H1 (cell line): ENCODE data around the gene MORC1. TPM values are rescaled to one million over a fixed set of nuclear protein-coding genes. Genes with fewer than 3 reads are reported as not detected.

ENCODE experiments used
- CTCF ChIA-PET: fragments of 300-600 bp; sonication (Branson Sonifier 250); formaldehyde crosslinking; loops from one replicate; lab custom pipeline; 2021; ENCODE audit not compliant: partially characterized antibody; lab: Charles Lee
- POLR2A ChIA-PET: fragments of 300-600 bp; sonication (Branson Sonifier 250); formaldehyde crosslinking; loops from one replicate; lab custom pipeline; 2021; ENCODE audit warnings: inconsistent platforms; ENCODE audit not compliant: partially characterized antibody; lab: Charles Lee
- DNase-seq, 2 experiments: peaks; one replicate each; pipeline versions ENCODE4 v3.0.0 to v3.0.0-alpha.2; 2010 to 2022; ENCODE audit warnings: low spot score in 2 of 2, low read depth in 1 of 2, mixed read lengths in 1 of 2
- FAIRE-seq: peaks from 2 replicates; lab custom pipeline; 2011; peaks lifted over from hg19 to GRCh38; lab: Jason Lieb, UNC
- H2AFZ ChIP-seq: 2 replicates; pipeline ENCODE4 v1.8.1; 2012; ENCODE audit warnings: low read length, inconsistent platforms
- H2AK5ac ChIP-seq: 2 replicates; pipeline ENCODE4 v1.6.1; 2013; ENCODE audit warnings: low read depth, low read length
- H2BK120ac ChIP-seq: replicated peaks from 2 replicates; pipeline ENCODE3; 2013; ENCODE audit warnings: low read depth, low read length, inconsistent platforms
- H2BK12ac ChIP-seq: 2 replicates; pipeline ENCODE4 v1.6.1; 2013; ENCODE audit warnings: low read depth, low read length
- H2BK15ac ChIP-seq: 2 replicates; pipeline ENCODE4 v1.6.1; 2013; ENCODE audit warnings: low read length
- H2BK20ac ChIP-seq: 2 replicates; pipeline ENCODE4 v1.6.1; 2013; ENCODE audit warnings: low read length
- H2BK5ac ChIP-seq: 2 replicates; pipeline ENCODE4 v1.6.1; 2013; ENCODE audit warnings: low read depth, low read length
- H3K14ac ChIP-seq: 2 replicates; pipeline ENCODE4 v1.6.1; 2013; ENCODE audit warnings: inconsistent platforms; ENCODE audit not compliant: insufficient read length
- H3K18ac ChIP-seq: 2 replicates; pipeline ENCODE4 v1.6.1; 2013; ENCODE audit warnings: low read length; ENCODE audit errors: extremely low read depth
- H3K23ac ChIP-seq: 2 replicates; pipeline ENCODE4 v1.6.1; 2013; ENCODE audit warnings: inconsistent platforms; ENCODE audit not compliant: insufficient read length
- H3K23me2 ChIP-seq: 2 replicates; pipeline ENCODE4 v1.6.1; 2013; ENCODE audit warnings: low read depth, low read length
- H3K27ac ChIP-seq: 2 replicates; pipeline ENCODE4 v1.6.1; 2011; ENCODE audit warnings: low read depth, low read length, inconsistent platforms
- H3K27me3 ChIP-seq, 4 experiments: replicated peaks in 1 of 4; 1 replicate in 1 of 4; 2 replicates in 3 of 4; pipeline versions ENCODE4 v1.6.1 to v1.8.1; 2011 to 2013; ENCODE audit warnings: low read length in 3 of 4, mild to moderate bottlenecking in 3 of 4, inconsistent platforms in 2 of 4, mixed read lengths in 2 of 4, moderate library complexity in 1 of 4; ENCODE audit not compliant: control insufficient read depth in 3 of 4, insufficient read depth in 3 of 4; ENCODE audit errors: extremely low read depth in 1 of 4
- H3K36me3 ChIP-seq, 4 experiments: 2 replicates each; pipeline versions ENCODE4 v1.6.1 to v1.8.1; 2011 to 2013; ENCODE audit warnings: mild to moderate bottlenecking in 4 of 4, low read length in 3 of 4, moderate library complexity in 2 of 4, control low read depth in 1 of 4, inconsistent platforms in 1 of 4; ENCODE audit not compliant: insufficient read depth in 4 of 4, control insufficient read depth in 2 of 4
- H3K4ac ChIP-seq: replicated peaks from 2 replicates; pipeline ENCODE3; 2013; ENCODE audit warnings: low read length, low read depth, mixed read lengths, inconsistent platforms; ENCODE audit not compliant: insufficient read length
- H3K4me1 ChIP-seq, 4 experiments: replicated peaks in 1 of 4; 1 replicate in 1 of 4; 2 replicates in 3 of 4; pipeline versions ENCODE4 v1.6.1 to v1.8.1; 2011 to 2013; ENCODE audit warnings: low read length in 3 of 4, inconsistent platforms in 2 of 4, mixed read lengths in 1 of 4; ENCODE audit not compliant: insufficient read depth in 4 of 4, control insufficient read depth in 3 of 4
- H3K4me2 ChIP-seq, 2 experiments: 2 replicates each; pipeline versions ENCODE4 v1.6.1 to v1.8.1; 2011 to 2013; ENCODE audit warnings: low read depth in 2 of 2, low read length in 2 of 2, control low read depth in 1 of 2, inconsistent platforms in 1 of 2, mild to moderate bottlenecking in 1 of 2; ENCODE audit not compliant: insufficient read depth in 1 of 2
- H3K4me3 ChIP-seq, 4 experiments: fragments of 200-600, 300-600 bp in 1 of 4; sonication (generic), shearing (Covaris generic), sonication (Bioruptor Twin) in 1 of 4; 2 replicates each; pipeline versions ENCODE4 v1.5.1 to v1.8.1; 2011 to 2016; ENCODE audit warnings: low read length in 4 of 4, low read depth in 3 of 4, control low read depth in 2 of 4, inconsistent platforms in 2 of 4, mild to moderate bottlenecking in 2 of 4, mixed read lengths in 1 of 4, moderate library complexity in 1 of 4; ENCODE audit not compliant: insufficient read depth in 2 of 4; ENCODE audit errors: extremely low read depth in 1 of 4
- H3K56ac ChIP-seq: replicated peaks from 2 replicates; pipeline ENCODE3; 2013; ENCODE audit warnings: low read depth, mild to moderate bottlenecking, mixed read lengths, low read length, inconsistent platforms; ENCODE audit not compliant: insufficient read length
- H3K79me1 ChIP-seq: 2 replicates; pipeline ENCODE4 v1.6.1; 2013; ENCODE audit warnings: low read depth, low read length, control low read depth
- H3K79me2 ChIP-seq, 2 experiments: 2 replicates each; pipeline versions ENCODE4 v1.6.1 to v1.8.1; 2012 to 2013; ENCODE audit warnings: low read length in 2 of 2, mild to moderate bottlenecking in 2 of 2, inconsistent platforms in 1 of 2; ENCODE audit not compliant: insufficient read depth in 2 of 2, control insufficient read depth in 1 of 2
- H3K9ac ChIP-seq, 4 experiments: replicated peaks in 1 of 4; 1 replicate in 1 of 4; 2 replicates in 3 of 4; pipeline versions ENCODE4 v1.6.1 to v1.8.1; 2011 to 2013; ENCODE audit warnings: low read depth in 3 of 4, low read length in 3 of 4, control low read depth in 2 of 4, mild to moderate bottlenecking in 2 of 4, moderate library complexity in 2 of 4, inconsistent platforms in 1 of 4; ENCODE audit errors: extremely low read depth in 1 of 4
- H3K9me3 ChIP-seq, 2 experiments: 2 replicates each; pipeline versions ENCODE4 v1.6.1 to v1.8.1; 2012 to 2013; ENCODE audit warnings: mild to moderate bottlenecking in 2 of 2, moderate library complexity in 2 of 2, control low read depth in 1 of 2, inconsistent platforms in 1 of 2, low read depth in 1 of 2, low read length in 1 of 2, mixed read lengths in 1 of 2; ENCODE audit not compliant: insufficient read depth in 2 of 2
- H4K20me1 ChIP-seq, 2 experiments: replicated peaks in 1 of 2; 2 replicates each; pipeline versions ENCODE3 to v1.8.1; 2011 to 2013; ENCODE audit warnings: inconsistent platforms in 2 of 2, low read length in 2 of 2, mild to moderate bottlenecking in 1 of 2; ENCODE audit not compliant: insufficient read depth in 2 of 2, control insufficient read depth in 1 of 2
- H4K5ac ChIP-seq: 2 replicates; pipeline ENCODE4 v1.6.1; 2013; ENCODE audit warnings: low read length, low read depth, mixed read lengths, inconsistent platforms; ENCODE audit not compliant: insufficient read length
- H4K8ac ChIP-seq: 2 replicates; pipeline ENCODE4 v1.8.0; 2013; ENCODE audit warnings: mild to moderate bottlenecking, moderate library complexity, low read length, inconsistent platforms; ENCODE audit not compliant: insufficient read depth; ENCODE audit errors: extremely low read depth
- H4K91ac ChIP-seq: replicated peaks from 2 replicates; pipeline ENCODE3; 2013; ENCODE audit warnings: low read length, mixed read lengths, inconsistent platforms; ENCODE audit not compliant: insufficient read length
- ATF2 ChIP-seq: IDR thresholded peaks from 2 replicates; pipeline ENCODE4 v1.6.1; 2012; ENCODE audit warnings: low read length, inconsistent platforms
- BCL11A ChIP-seq, 2 experiments: IDR thresholded peaks; one replicate each; pipeline ENCODE4 v1.6.1; 2011; ENCODE audit warnings: low read depth in 2 of 2, low read length in 2 of 2, mild to moderate bottlenecking in 2 of 2
- CREB1 ChIP-seq: IDR thresholded peaks from 2 replicates; pipeline ENCODE4 v1.6.1; 2012; ENCODE audit warnings: inconsistent platforms
- GABPA ChIP-seq: IDR thresholded peaks from 2 replicates; pipeline ENCODE4 v1.6.1; 2011; ENCODE audit warnings: mild to moderate bottlenecking, low read length, moderate library complexity, borderline replicate concordance; ENCODE audit not compliant: insufficient read depth
- HDAC6 ChIP-seq: IDR thresholded peaks from one replicate; pipeline ENCODE4 v1.7.1; 2012; ENCODE audit warnings: low read depth, mild to moderate bottlenecking, inconsistent platforms, low read length, moderate library complexity
- SUZ12 ChIP-seq: fragments of 200-600 bp; sonication (generic); IDR thresholded peaks from 2 replicates; pipeline ENCODE4 v1.6.1; 2012; ENCODE audit warnings: mild to moderate bottlenecking, inconsistent platforms, low read length, moderate library complexity, mixed read lengths
- TAF7 ChIP-seq: optimal IDR thresholded peaks from 2 replicates; pipeline ENCODE3; 2011; ENCODE audit warnings: low read depth, mild to moderate bottlenecking, inconsistent platforms, low read length, moderate library complexity, borderline replicate concordance
- WGBS, 2 experiments: shearing (Covaris generic) in 1 of 2; methylation state at CpG; one replicate each; pipeline versions ENCODE4 v1.1.6 to v1.1.7; 2013 to 2015; ENCODE audit warnings: low lambda C conversion rate in 2 of 2, mixed read lengths in 2 of 2, inconsistent platforms in 1 of 2, low coverage in 1 of 2, missing lambda C conversion rate in 1 of 2; ENCODE audit not compliant: insufficient replicate concordance in 2 of 2, insufficient coverage in 1 of 2, insufficient read length in 1 of 2; ENCODE audit errors: extremely low coverage in 1 of 2, missing lambda C conversion rate in 1 of 2; 5-methylcytosine and 5-hydroxymethylcytosine counted together
- polyA plus RNA-seq, 7 experiments: library from polyadenylated mRNA; depleted of rRNA in 3 of 7; stranded (reverse) in 5 of 7; unstranded in 2 of 7; fragments of >200 nt in 5 of 7; fragments of 200-250 nt in 2 of 7; gene quantifications; 1 replicate in 5 of 7; 2 replicates in 1 of 7; 4 replicates in 1 of 7; pipeline versions ENCODE4 v1.2.1 to v1.2.3, GENCODE V29; 2011 to 2013; ENCODE audit warnings: missing spikeins in 2 of 7, mixed read lengths in 2 of 7
- total RNA-seq: library from RNA; stranded (reverse); fragmentation: NEBNext Ultra II Directional; extraction: Animal tissue kit (Norgen Biotek cat#: 25700); gene quantifications from 2 replicates; pipeline ENCODE4 v1.2.1, GENCODE V29; 2021

The MORC1 gene
- total and polyA plus RNA-seq, 2 of the 8 experiments (the other 6 are each of a cell fraction or from before 2014, with no cell fraction given) = not detected

GRCh38 chr3:109165905-109166304 lies 48.0 kb upstream of the MORC1 start:
- Histone ChIP-seq H3K9ac (no peak overlapping the region), H2BK20ac (no peak overlapping the region), H2BK15ac (no peak overlapping the region), H3K4me1 (peaks cover 0 to 9% (median 0%) of the 10 kb centered on the region in 4 experiments; a peak in 1 of 7 replicates), H3K79me2 (no peaks in the 10 kb centered on the region), H4K8ac (no peak overlapping the region), H3K4ac (no peak overlapping the region), H2AK5ac (no peak overlapping the region), H3K27ac (no peak overlapping the region), H3K36me3 (no peaks in the 10 kb centered on the region), H3K23ac (no peak overlapping the region), H3K27me3 (no peaks in the 10 kb centered on the region; a peak in 1 of 7 replicates), H3K56ac (no peak overlapping the region), H3K4me2 (no peak overlapping the region), H4K20me1 (no peaks in the 10 kb centered on the region), H3K18ac (no peak overlapping the region), H4K91ac (no peak overlapping the region), H3K79me1 (no peaks in the 10 kb centered on the region), H3K4me3 (no peak overlapping the region), H3K14ac (no peak overlapping the region), H2BK120ac (no peak overlapping the region), H2BK12ac (no peak overlapping the region), H2BK5ac (no peak overlapping the region), H3K23me2 (no peaks in the 10 kb centered on the region), H3K9me3 (no peaks in the 10 kb centered on the region), H4K5ac (no peak overlapping the region), H2AFZ (no peak overlapping the region)
- POLR2A ChIA-PET = no interaction called here
- FAIRE-seq = no peak
- TF ChIP-seq ATF2 (no peak), TAF7 (no peak), CREB1 (no peak), GABPA (no peak), SUZ12 (no peak), BCL11A (IDR thresholded peaks at IDR 0.05; ENCODE audit: low read depth in 2 of 2, low read length in 2 of 2) (no peak), HDAC6 (no peak)
- no peak for DNase-seq
- CTCF ChIA-PET = interaction anchor here (0.6 kb wide), 1 partner anchor 494 kb away, joined by 3 read pairs; no protein-coding TSS in a partner anchor
- WGBS, 2 experiments = 93% methylated on average over 4 of the region's 4 CpGs; no CpG with 5 or more reads in 1 of the 2 experiments
